ENCODE data around the gene HNRNPA3. TPM values are rescaled to one million over a fixed set of nuclear protein-coding genes. Genes with fewer than 3 reads are reported as not detected.
A peak's percentile ranks its signal among the peaks of the same experiment; 100 is the strongest.

HNRNPA3 gene
- total and polyA plus RNA-seq, 2 of the 13 experiments (the other 11 are each of a cell fraction or from before 2014, with no cell fraction given): 73.3 to 97.7 TPM

GRCh38 chr2:177169810-177170514 is 42.6 kb upstream of the HNRNPA3 start (continued):
- peak; percentile 24; the same call in 1 of the 2 replicates for TF ChIP-seq GABPB1 (CRISPR knock-in tag; IDR thresholded peaks at IDR 0.05)
- TF ChIP-seq EHMT2 (IDR thresholded peaks at IDR 0.05; ENCODE audit: borderline replicate concordance, low read depth, low read length): no peak
- no peak for TF ChIP-seq CSRNP2 (CRISPR knock-in tag; conservative IDR thresholded peaks at IDR 0.05; ENCODE audit: low read depth)
- no peak for TF ChIP-seq RNF219 (CRISPR knock-in tag; IDR thresholded peaks at IDR 0.05)
- no peak for TF ChIP-seq MAF1 (CRISPR knock-in tag; IDR thresholded peaks at IDR 0.05; ENCODE audit: borderline replicate concordance)
- TF ChIP-seq ZNF780A (CRISPR knock-in tag; IDR thresholded peaks at IDR 0.05): no peak
- TF ChIP-seq RXRA (CRISPR knock-in tag; IDR thresholded peaks at IDR 0.05): peak; percentile 55; the same call in 1 of the 2 replicates
- TF ChIP-seq GPBP1L1 (CRISPR knock-in tag; IDR thresholded peaks at IDR 0.05): no peak
- no peak for TF ChIP-seq HDAC6 (IDR thresholded peaks at IDR 0.05; ENCODE audit: low read depth, low read length)
- TF ChIP-seq RBM39 (IDR thresholded peaks at IDR 0.05; ENCODE audit: low read depth, low read length, poor library complexity, severe bottlenecking): no peak
- 0 out of 2 replicates have a peak, but pooled peaks have one; percentile 44 for TF ChIP-seq HINFP (CRISPR knock-in tag; IDR thresholded peaks at IDR 0.05; ENCODE audit: low read depth)
- TF ChIP-seq ZNF230 (CRISPR knock-in tag; IDR thresholded peaks at IDR 0.05): peak; percentile 73; the same call in 1 of the 2 replicates
- no peak for TF ChIP-seq ZNF652 (CRISPR knock-in tag; IDR thresholded peaks at IDR 0.05; ENCODE audit: borderline replicate concordance, low read depth)
- 0 out of 2 replicates have a peak, but pooled peaks have one; percentile 58 for TF ChIP-seq MEIS1 (CRISPR knock-in tag; IDR thresholded peaks at IDR 0.05; ENCODE audit: borderline replicate concordance)
- TF ChIP-seq ATF4 (CRISPR knock-in tag; IDR thresholded peaks at IDR 0.05): peak; percentile 56 to 74; a peak in 2 of 4 replicates
- TF ChIP-seq NFYB (CRISPR knock-in tag; IDR thresholded peaks at IDR 0.05): no peak
- TF ChIP-seq ZNF326 (CRISPR knock-in tag; IDR thresholded peaks at IDR 0.05; ENCODE audit: borderline replicate concordance): no peak
- TF ChIP-seq DRAP1 (CRISPR knock-in tag; IDR thresholded peaks at IDR 0.05): peak; percentile 61; the same call in 1 of the 2 replicates
- peak; percentile 47; the same call in 1 of the 2 replicates for TF ChIP-seq MLX (CRISPR knock-in tag; IDR thresholded peaks at IDR 0.05)
- no peak for TF ChIP-seq ZNF773 (CRISPR knock-in tag; IDR thresholded peaks at IDR 0.05; ENCODE audit: borderline replicate concordance)

Data from HepG2 (cell line).